Cerebellar cortex (tissue), 1 donor: ENCODE data around the gene VMP1.
A peak's percentile ranks its signal among the peaks of the same experiment; 100 is the strongest.
"Not testable (repeated sequence)": the region's sequence is repeated elsewhere in the genome, so short reads cannot be mapped to it uniquely, and the experiment has no call there.

Experiments
- DNase-seq: peaks from one replicate; pipeline ENCODE4 v3.0.0-alpha.2; 2015; ENCODE audit warnings: low spot score

Gene VMP1

DNA sequence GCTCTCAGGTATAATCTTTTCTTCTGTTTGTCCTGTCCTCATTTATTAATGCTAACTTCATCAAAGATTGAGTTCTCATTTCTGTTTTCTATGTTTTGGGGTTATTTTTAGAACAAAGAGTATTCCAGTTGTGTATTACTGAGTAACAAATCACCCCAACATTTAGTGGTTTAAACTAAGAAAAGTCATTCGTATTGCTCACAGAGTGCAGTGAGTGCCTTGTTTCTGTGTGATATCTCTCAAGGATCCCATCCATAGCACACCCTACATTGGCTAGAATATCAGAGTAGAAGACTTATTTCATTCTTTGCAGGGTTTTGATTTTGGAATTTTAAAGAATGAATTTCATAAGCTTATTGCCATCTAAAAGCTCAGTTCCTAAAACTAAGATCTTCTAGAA lies 72.1 kb downstream of the VMP1 start:
- DNase-seq: no peak

- not testable (repeated sequence) for DNase-seq
Measured at GRCh38 chr17:59780548-59780947, 73.1 kb downstream of the VMP1 start.

- DNase-seq: peak; percentile 66
Measured at GRCh38 chr17:59783221-59784047, 76.0 kb downstream of the VMP1 start.

DNA sequence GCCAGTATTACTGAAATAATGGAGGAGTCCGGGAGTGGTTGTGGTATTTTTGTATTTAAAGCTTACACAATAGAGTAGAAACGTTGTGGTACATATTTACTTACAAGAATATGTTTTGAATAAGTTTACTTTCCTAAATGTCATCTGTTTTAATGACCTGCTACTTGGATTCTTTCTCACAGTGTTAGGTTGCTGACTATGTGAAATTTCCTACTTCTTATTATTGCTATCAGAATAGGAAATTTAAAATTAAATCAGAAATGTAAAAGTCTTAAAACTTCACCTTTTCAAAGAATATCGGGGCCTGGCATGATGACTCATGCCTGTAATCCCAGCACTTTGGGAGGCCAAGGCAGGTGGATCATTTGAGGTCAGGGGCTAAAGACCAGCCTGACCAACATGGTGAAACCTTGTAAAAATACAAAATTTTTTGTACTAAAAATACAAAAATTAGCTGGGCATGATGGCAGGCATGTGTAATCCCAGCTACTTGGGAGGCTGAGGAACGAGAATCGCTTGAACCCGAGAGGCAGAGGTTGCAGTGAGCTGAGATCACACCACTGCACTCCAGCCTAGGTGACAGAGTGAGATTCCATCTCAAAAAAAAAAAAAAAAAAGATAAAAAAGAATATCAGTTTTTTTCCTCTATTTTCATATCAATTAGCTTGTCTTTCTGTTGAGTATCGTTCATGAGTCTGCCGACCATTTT lies 77.8 kb downstream of the VMP1 start:
- peak; percentile 67 for DNase-seq

GRCh38 chr17:59786213-59786535 lies 78.7 kb downstream of the VMP1 start:
- DNase-seq: no peak

GRCh38 chr17:59786536-59787319 lies 79.3 kb downstream of the VMP1 start:
- peak; percentile 92 for DNase-seq

DNA sequence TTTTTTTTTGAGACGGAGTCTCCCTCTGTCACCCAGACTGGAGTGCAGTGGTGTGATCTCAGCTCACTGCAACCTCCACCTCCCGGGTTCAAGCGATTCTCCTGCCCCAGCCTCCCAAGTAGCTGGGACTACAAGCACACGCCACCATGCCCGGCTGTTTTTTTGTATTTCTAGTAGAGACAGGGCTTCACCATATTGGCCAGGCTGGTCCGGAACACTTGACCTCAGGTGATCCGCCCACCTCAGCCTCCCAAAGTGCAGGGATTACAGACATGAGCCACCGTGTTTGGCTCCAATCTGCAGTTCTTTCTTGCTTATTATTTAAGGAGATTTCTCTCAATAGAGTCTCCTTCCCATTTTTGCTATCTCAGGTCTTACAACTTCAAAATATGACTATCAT lies 82.4 kb downstream of the VMP1 start:
- DNase-seq: not testable (repeated sequence)

DNA sequence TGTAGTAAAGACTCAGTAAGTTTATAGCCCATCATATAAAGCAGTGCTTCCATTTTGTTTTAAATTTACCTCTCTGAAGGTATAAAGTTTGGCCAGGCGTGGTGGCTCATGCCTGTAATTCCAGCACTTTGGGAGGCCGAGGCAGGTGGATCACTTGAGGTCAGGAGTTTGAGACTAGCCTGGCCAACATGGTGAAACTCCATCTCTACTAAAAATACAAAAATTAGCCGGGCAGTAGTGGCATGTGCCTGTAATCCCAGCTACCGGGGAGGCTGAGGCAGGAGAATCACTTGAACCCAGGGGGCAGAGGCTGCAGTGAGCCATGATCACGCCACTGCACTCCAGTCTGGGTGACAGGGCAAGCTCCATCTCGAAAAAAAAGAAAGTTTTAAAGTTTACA lies 83.0 kb downstream of the VMP1 start:
- not testable (repeated sequence) for DNase-seq

GRCh38 chr17:59790910-59791309 lies 83.5 kb downstream of the VMP1 start:
- DNase-seq: no peak

DNA sequence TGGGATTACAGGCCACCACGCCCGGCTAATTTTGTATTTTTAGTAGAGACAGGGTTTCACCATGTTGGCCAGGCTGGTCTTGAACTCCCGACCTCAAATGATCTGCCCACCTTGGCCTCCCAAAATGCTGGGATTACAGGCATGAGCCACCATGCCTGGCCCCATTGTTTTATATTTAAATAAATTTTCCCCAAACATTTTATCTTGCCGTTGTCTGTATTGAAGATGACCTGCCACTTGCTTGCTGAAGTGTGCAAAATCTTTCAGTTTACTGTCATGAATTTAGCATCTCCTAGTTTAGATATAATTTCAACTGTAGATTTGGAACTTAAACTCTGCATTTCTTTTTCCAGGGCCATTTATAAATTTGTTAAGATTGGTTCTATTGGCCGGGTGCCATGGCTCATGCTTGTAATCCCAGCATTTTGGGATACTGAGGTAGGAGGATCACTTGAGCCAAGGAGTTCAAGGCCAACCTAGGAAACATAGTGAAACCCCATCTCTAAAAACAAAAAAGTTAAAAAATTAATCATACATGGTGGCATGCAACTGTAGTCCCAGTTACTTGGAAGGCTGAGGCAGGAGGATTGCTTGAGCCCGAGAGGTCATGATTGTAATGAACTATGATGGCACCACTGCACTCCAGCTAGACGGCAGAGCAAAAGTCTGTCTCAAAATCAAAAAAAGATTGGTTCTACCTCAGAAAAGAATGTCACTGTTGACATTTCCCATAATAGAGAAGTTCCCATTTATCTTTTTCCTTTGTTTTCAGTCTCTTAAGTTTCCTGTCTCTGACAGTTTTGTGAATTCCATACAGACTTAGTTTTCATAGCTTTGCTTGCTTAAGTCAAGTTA lies 84.4 kb downstream of the VMP1 start:
- DNase-seq: no peak

GRCh38 chr17:59792458-59792823 lies 85.0 kb downstream of the VMP1 start:
- DNase-seq: not testable (repeated sequence)

- DNase-seq: no peak
Measured at GRCh38 chr17:59793205-59793604, 85.8 kb downstream of the VMP1 start.

GRCh38 chr17:59796138-59796537 lies 88.7 kb downstream of the VMP1 start:
- no peak for DNase-seq

DNA sequence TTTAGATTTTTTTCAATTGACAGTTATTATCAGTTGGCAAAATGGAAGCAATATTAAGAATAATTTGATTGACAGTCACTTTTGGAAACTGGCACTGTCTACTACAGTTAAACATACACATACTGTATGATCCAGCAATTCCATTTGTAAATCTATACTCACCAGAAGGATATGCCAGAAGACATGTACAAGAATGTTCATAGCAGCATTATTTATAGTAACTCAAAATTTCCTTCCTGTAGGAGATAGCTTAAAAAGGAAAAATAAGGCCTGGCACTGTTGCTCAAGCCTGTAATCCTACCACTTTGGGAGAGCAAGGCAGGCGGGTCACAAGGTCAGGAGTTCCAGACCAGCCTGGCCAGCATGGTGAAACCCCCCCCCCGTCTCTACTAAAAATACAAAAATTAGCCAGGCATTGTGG lies 89.3 kb downstream of the VMP1 start:
- no peak for DNase-seq

DNA sequence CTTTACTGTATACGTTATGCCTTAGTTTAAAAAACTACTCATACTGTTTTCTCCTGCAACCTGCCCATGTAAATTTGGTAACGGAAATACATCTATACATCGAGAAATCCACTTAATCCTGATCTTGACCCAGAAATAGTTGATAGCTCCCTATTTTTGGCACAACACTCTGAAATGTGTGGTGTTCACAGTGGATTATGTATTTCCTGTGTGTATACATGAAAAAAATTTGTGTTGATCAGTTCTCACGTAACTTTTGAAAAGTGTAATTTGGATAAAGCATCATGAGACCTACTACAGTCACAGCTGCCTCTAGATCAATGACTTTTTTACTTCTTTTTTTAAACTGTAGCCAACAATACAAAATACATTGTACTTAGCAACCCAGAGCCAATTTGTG lies 90.7 kb downstream of the VMP1 start:
- no peak for DNase-seq

GRCh38 chr17:59800530-59800942 lies 93.1 kb downstream of the VMP1 start:
- DNase-seq: no peak

DNA sequence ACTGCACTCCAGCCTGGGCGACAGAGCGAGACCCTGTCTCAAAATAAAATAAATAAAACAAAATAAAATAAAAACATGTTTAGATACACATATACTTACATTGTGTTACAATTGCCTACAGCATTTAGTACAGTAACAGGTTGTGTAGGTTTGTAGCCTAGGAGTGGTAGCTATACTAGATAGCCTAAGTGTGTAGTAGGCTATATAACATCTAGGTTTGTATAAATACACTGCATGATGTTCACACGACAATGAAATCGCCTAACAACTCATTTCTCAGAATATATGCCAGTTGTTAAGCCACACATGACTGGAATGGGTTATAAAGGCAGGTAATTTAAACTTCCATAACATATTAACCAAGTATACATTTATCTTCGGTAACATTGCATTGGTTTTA lies 94.7 kb downstream of the VMP1 start:
- DNase-seq: no peak

GRCh38 chr17:59804901-59805465 lies 97.5 kb downstream of the VMP1 start:
- DNase-seq: peak; percentile 31

- DNase-seq: not testable (repeated sequence)
Measured at GRCh38 chr17:59806322-59806721, 98.9 kb downstream of the VMP1 start.

- no peak for DNase-seq
Measured at GRCh38 chr17:59807892-59808509, 100.5 kb downstream of the VMP1 start.

- DNase-seq: no peak
Measured at GRCh38 chr17:59810894-59811153, 103.4 kb downstream of the VMP1 start.
